Small intestine (tissue), 7 donors: ENCODE data around the gene KIAA1217. TPM values are rescaled to one million over a fixed set of nuclear protein-coding genes. Genes with fewer than 3 reads are reported as not detected.

Experiments
- DNase-seq, 2 donors: peaks; one replicate each; pipeline versions ENCODE4 v3.0.0 to v3.0.0-alpha.2; 2013
- FAIRE-seq: peaks from 2 replicates; lab custom pipeline; 2012; peaks lifted over from hg19 to GRCh38; lab: Jason Lieb, UNC
- H3K27ac ChIP-seq, 3 donors: one replicate each; pipeline ENCODE4 v1.5.1; 2013; ENCODE audit warnings: low read length in 2 of 3, mild to moderate bottlenecking in 2 of 3, control low read depth in 1 of 3, inconsistent platforms in 1 of 3, low read depth in 1 of 3, moderate library complexity in 1 of 3
- H3K27me3 ChIP-seq, 3 donors: one replicate each; pipeline ENCODE4 v1.6.1; 2013; ENCODE audit warnings: low read length in 3 of 3, inconsistent platforms in 1 of 3; ENCODE audit not compliant: control insufficient read depth in 3 of 3, insufficient read depth in 3 of 3
- H3K36me3 ChIP-seq, 3 donors: one replicate each; pipeline ENCODE4 v1.6.1; 2013; ENCODE audit warnings: low read length in 3 of 3, inconsistent platforms in 1 of 3, low read depth in 1 of 3, mild to moderate bottlenecking in 1 of 3, moderate library complexity in 1 of 3; ENCODE audit not compliant: control insufficient read depth in 3 of 3, insufficient read depth in 2 of 3
- H3K4me1 ChIP-seq, 3 donors: one replicate each; pipeline ENCODE4 v1.6.1; 2013; ENCODE audit warnings: low read length in 2 of 3, inconsistent platforms in 1 of 3, low read depth in 1 of 3, mild to moderate bottlenecking in 1 of 3, moderate library complexity in 1 of 3; ENCODE audit not compliant: control insufficient read depth in 3 of 3, insufficient read depth in 2 of 3
- H3K4me3 ChIP-seq, 3 donors: one replicate each; pipeline ENCODE4 v1.5.1; 2013; ENCODE audit warnings: low read length in 3 of 3, control low read depth in 1 of 3, inconsistent platforms in 1 of 3, low read depth in 1 of 3, mild to moderate bottlenecking in 1 of 3, moderate library complexity in 1 of 3
- H3K9me3 ChIP-seq, 2 donors: one replicate each; pipeline ENCODE4 v1.6.1; 2013; ENCODE audit warnings: low read depth in 1 of 2, low read length in 1 of 2; ENCODE audit not compliant: control insufficient read depth in 2 of 2, insufficient read depth in 1 of 2
- WGBS, 3 donors: extraction: QIAGEN DNeasy Blood & Tissue Kit; methylation state at CpG; one replicate each; pipeline ENCODE4 v1.1.7; 2013; 5-methylcytosine and 5-hydroxymethylcytosine counted together
- polyA plus RNA-seq, 4 donors: library from polyadenylated mRNA; stranded (reverse) in 3 of 4; unstranded in 1 of 4; fragments of 200-250 nt in 3 of 4; fragments of 120-200 nt in 1 of 4; gene quantifications; one replicate each; pipeline versions ENCODE4 v1.2.1 to v1.2.3, GENCODE V29; 2013
- donor health status: healthy with polysubstance abuse.
- donor health status: control.
- donor health status: control.
- donor health status: Bipolar disorder and iron deficiency.
- donor health status: healthy.

KIAA1217 gene
- polyA plus RNA-seq, 4 donors = 9.0 to 55.1 (median 11.0) TPM

DNA sequence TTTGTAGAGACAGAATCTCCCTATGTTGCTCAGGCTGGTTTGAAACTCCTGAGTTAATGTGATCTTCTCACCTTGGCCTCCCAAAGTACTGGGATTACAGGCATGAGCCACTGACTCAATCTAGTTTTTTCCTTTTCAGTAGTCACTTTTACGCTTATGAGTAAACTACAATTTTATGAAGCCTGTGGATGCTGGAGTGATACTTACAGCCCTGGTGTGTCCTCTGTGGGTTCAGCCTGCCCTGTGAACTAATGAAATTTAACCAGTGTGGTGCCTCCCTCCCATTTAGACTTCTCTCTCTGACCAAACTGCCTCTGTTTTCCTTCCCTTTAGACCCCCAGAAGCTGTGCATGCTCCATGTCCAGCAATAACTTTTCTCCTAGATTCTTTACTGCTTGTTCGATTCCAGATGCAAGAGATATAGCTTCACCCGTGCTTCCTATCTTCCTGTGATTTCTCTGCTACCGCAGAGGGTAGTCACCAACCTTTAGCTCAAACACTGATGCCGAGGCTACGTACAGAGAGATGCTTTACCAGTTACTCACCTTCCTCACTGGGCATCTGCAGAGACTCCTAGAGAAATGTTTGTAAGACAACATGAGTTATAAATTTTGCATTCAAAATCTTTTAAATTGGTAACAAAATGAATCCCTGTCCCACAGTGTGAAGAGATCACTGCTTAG lies 90.8 kb downstream of the KIAA1217 start:
- Histone ChIP-seq H3K36me3 (peaks cover 0 to 10% (median 0%) of the 10 kb centered on the region in 3 donors), H3K27me3 (no peaks in the 10 kb centered on the region), H3K4me1 (no peaks in the 10 kb centered on the region), H3K4me3 (no peak overlapping the region), H3K9me3 (no peaks in the 10 kb centered on the region), H3K27ac (no peak overlapping the region)
- 82 to 91% (median 89%) methylated on average over 6 of the region's 6 CpGs for WGBS, 3 donors
- FAIRE-seq = no peak
- no peak for DNase-seq

DNA sequence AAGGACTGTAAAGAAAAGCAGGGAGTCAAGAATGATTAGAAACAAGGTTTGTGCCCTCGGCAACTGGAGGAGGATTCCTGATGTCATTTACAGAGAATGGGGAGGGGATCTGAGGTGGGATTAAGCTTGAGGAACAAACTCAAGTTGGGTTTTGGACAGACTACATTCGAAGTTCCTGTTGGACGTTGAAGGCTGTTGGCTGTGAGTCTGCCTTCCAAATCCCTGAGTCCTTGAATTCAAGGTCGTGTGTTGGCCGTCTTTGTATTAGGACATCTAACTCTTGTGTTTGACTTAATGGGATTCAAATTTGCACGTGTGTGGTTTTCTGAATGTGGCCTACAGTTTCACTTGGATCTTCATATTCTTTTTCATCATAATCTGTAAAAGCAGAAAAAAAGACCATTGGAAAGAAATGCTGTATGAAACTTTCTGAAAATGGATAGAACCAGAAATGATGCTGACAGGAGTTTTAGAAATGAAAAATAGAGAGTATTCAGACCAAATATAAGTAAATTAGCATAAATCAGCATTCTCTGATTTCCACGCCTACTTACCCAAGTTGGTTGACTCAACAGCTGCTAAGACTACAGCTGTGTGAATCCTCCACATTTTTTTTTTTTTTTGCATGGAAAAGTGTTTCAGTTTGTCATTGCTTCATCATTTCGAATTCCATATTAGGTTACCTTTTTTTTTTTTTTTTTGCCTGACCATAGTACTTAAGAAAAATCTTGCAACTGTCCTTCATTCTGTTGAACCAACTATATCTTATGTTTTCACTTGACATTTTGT lies 94.8 kb downstream of the KIAA1217 start:
- H3K4me1 ChIP-seq = no peaks in the 10 kb centered on the region
- H3K4me3 ChIP-seq = no peak overlapping the region
- no peaks in the 10 kb centered on the region for H3K9me3 ChIP-seq
- peaks cover 0 to 13% (median 0%) of the 10 kb centered on the region in 3 donors for H3K36me3 ChIP-seq
- no peaks in the 10 kb centered on the region for H3K27me3 ChIP-seq
- 71 to 81% (median 80%) methylated on average over 8 of the region's 8 CpGs for WGBS, 3 donors
- no peak for DNase-seq
- no peak for FAIRE-seq
- H3K27ac ChIP-seq = no peak overlapping the region

DNA sequence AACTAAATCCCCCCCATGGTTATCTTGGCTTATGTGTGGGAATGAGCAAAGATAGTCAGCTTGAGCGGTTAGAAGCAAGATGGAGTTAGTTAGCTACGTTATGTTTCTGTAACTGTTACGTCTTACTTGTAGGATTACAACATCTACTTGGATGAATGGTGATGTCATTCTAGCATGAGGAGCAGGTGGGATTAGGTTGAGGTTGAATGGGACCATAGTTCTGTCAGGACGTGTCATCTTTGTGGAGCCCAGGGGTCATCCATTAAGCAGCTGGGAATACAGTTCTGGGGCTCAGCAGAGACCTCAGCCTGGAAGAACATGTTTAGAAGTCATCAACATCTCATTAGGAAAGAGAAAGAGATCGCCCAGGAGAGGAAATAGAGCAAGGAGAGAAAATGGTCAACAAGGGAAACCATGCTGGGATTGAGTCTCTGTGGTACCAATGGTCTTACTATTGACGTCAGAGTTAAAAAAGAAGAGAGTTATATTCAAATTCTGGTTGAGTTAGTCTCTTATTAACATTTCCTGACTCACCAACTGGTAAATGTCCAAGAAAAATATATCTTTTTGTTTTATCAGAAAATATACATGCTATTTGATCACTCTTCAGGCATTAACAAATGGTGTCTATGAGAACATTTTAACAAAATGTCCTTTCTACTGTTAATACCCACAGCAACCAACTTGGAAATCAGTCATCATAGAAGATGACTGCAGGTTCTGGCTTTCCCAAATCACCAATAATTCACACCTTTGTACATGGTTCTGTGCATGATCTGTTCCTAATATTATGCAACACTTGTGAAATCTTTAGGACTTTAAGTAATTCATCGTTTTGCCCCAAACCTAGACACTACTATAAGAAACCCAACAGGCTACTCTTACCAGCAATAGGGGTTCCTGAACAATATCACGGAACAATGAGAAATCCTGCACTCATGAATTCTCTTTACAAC lies 96.9 kb downstream of the KIAA1217 start:
- FAIRE-seq = no peak
- no peak overlapping the region for H3K4me3 ChIP-seq
- WGBS, 3 donors = 87 to 94% (median 91%) methylated on average over 8 of the region's 8 CpGs

DNA sequence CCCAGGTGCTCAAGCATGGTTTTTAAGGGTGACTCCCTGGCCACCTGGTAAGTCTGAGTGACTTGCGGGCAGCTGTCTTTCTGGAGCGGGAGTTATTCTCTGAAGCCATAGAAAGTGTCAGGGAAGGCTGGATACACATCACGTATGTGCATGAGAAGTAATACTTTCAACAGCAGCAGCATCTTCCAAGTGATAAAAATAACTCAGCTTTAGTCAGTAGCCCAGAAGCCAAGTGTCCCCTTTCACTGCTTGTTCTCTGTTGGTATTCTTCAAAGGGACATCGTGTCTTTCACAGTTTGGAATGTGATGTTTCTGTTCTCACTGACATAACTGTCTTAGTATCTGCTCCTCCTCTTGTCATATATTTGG lies 97.6 kb downstream of the KIAA1217 start:
- Histone ChIP-seq H3K9me3 (no peaks in the 10 kb centered on the region), H3K4me3 (no peak overlapping the region), H3K36me3 (peaks cover 0 to 11% (median 0%) of the 10 kb centered on the region in 3 donors), H3K27me3 (no peaks in the 10 kb centered on the region), H3K4me1 (no peaks in the 10 kb centered on the region), H3K27ac (no peak overlapping the region)
- WGBS, 3 donors = 86 to 94% (median 88%) methylated on average over 4 of the region's 4 CpGs
- FAIRE-seq (no peak), DNase-seq (no peak)

More for the DNA sequence above, 96.9 kb downstream of the KIAA1217 start:
- DNase-seq = no peak
- Histone ChIP-seq H3K27ac (no peak overlapping the region), H3K36me3 (peaks cover 0 to 11% (median 0%) of the 10 kb centered on the region in 3 donors), H3K27me3 (no peaks in the 10 kb centered on the region), H3K4me1 (no peaks in the 10 kb centered on the region), H3K9me3 (no peaks in the 10 kb centered on the region)

DNA sequence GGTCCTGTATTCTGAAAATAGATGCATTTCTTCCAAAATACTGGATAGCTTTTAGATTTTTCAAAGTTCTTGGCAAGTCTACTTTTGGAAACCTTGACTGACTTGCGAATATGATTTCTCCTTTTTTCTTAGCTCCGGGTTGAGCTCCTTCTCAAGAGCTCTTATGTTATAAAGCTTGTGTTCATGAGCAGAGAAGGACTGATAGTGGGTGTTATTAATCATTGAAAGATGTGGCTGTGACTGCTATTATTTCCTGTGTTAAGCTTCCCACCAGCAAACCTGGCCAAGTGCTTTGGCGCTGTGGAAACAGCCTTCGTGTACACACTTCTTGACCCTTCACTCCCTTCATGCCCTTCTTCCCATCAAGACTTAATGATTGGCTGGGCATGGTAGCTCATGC lies 98.2 kb downstream of the KIAA1217 start:
- DNase-seq = no peak
- Histone ChIP-seq H3K9me3 (no peaks in the 10 kb centered on the region), H3K27ac (no peak overlapping the region), H3K27me3 (no peaks in the 10 kb centered on the region), H3K4me1 (no peaks in the 10 kb centered on the region), H3K36me3 (peaks cover 0 to 8% (median 0%) of the 10 kb centered on the region in 3 donors), H3K4me3 (no peak overlapping the region)
- FAIRE-seq = no peak
- 70 to 89% (median 80%) methylated on average over 4 of the region's 4 CpGs for WGBS, 3 donors

DNA sequence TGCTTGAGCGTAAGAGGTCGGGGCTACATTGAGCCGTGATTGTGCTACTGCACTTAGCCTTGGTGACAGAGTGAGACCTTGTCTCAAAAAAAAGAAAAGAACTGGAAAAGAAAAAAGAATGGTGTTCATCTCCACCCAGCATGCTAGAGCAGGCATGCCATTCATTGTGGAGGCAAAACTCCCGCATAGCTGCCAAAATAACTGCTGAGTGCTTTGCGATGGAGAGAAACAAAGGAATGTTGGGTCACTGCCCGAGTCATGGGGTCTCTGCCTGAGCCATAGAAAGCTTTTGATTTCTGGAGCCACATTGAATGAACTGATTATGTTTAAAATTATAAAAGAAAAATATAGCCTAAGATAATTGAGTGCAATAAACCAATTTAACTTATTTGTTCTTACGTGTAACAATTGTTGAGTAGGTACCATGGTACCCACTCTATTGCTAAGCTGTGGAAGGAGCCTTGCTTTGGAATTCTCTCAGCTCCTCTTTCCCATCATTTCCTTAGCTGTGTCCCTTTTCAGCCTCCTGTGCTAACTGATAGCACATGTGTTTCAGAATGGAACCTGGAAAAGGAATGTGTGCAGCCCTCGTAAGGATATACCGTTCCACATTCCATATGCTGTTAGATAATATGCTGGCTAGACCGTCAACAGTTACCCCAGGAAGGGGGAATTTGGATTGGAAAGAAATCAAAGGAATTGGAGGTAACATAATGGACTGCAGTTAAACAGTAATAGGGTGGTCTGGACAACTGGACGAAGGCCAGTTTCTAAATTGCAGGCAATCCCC lies 99.0 kb downstream of the KIAA1217 start:
- Histone ChIP-seq H3K9me3 (no peaks in the 10 kb centered on the region), H3K36me3 (peaks cover 0 to 8% (median 0%) of the 10 kb centered on the region in 3 donors), H3K27ac (no peak overlapping the region), H3K4me1 (no peaks in the 10 kb centered on the region), H3K27me3 (no peaks in the 10 kb centered on the region), H3K4me3 (no peak overlapping the region)
- no peak for DNase-seq
- 80 to 94% (median 85%) methylated on average over 11 of the region's 11 CpGs for WGBS, 3 donors
- FAIRE-seq = no peak

DNA sequence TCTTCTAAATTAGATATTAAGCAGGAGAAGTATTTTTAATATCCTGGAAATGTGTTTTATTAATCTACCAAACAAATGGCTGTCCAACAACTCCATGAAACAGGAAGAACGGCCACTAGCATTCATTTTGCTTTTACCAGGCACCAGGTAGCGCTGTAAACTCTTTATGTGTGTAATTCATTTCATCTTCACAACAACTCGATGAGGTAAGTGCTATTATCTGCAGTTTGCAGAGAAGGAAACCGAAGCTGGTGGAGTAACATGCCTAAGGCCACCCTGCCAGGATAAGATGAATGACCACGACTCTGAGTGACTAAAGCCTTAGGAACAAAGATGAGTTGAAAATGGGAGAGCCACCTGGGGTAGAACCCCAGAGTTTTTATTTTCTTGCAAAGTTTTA lies 101.2 kb downstream of the KIAA1217 start:
- H3K27me3 ChIP-seq = no peaks in the 10 kb centered on the region
- H3K4me3 ChIP-seq = no peak overlapping the region
- peaks cover 0 to 6% (median 0%) of the 10 kb centered on the region in 3 donors for H3K36me3 ChIP-seq
- 71 to 84% (median 78%) methylated on average over 5 of the region's 5 CpGs for WGBS, 3 donors
- no peak for FAIRE-seq
- H3K9me3 ChIP-seq = no peaks in the 10 kb centered on the region
- DNase-seq = no peak
- H3K4me1 ChIP-seq = no peaks in the 10 kb centered on the region
- H3K27ac ChIP-seq = no peak overlapping the region
